HCT116 (cell line): ENCODE results near the gene RPL10A. TPM values are rescaled to one million over a fixed set of nuclear protein-coding genes. Genes with fewer than 3 reads are reported as not detected.

Experiments used
- ATAC-seq: fragments of 200-7000 bp; cut with Tn5 transposase; 2 replicates; pipeline ENCODE4 v1.9.1; 2020; ENCODE audit warnings: mild to moderate bottlenecking, moderate library complexity
- BruUV-seq: library from RNA; stranded (reverse); fragments of 400-500 nt; replicated peaks from 2 replicates; lab custom pipeline; 2021; lab: Mats Ljungman, UMichigan
- CTCF ChIA-PET: fragments of 300-600 bp; sonication (Branson Sonifier 250); formaldehyde crosslinking; loops from one replicate; lab custom pipeline; 2021; ENCODE audit warnings: antibody characterized with exemption; lab: Charles Lee
- POLR2A ChIA-PET: fragments of 300-600, 350-600 bp; sonication (Branson Sonifier 250); formaldehyde crosslinking; loops from one replicate; lab custom pipeline; 2021; ENCODE audit warnings: antibody characterized with exemption; lab: Charles Lee
- RAD21 ChIA-PET, 2 experiments: fragments of 300-600 bp; sonication (Branson Sonifier 250); formaldehyde crosslinking; loops; one replicate each; lab custom pipeline; 2023; ENCODE audit warnings: low total read pairs in 2 of 2; ENCODE audit not compliant: uncharacterized antibody in 2 of 2, unreplicated experiment in 2 of 2, low non-redundant PET in 1 of 2; lab: Charles Lee
- DNase-seq: peaks from one replicate; pipeline ENCODE4 v3.0.0-alpha.2; 2010; ENCODE audit warnings: low read depth, low spot score
- H2AFZ ChIP-seq: fragments of 200-600 bp; shearing (Covaris generic), sonication (generic); 2 replicates; pipeline ENCODE4 v1.6.1; 2017; ENCODE audit warnings: low read depth, mixed run types, mixed read lengths, antibody characterized with exemption, low read length; ENCODE audit not compliant: poor library complexity, severe bottlenecking
- H3K27ac ChIP-seq: 2 replicates; pipeline ENCODE4 v1.5.1; 2012; ENCODE audit warnings: low read depth, low read length
- H3K27me3 ChIP-seq: fragments of 200-600 bp; sonication (generic); 2 replicates; pipeline ENCODE4 v1.6.1; 2016; ENCODE audit warnings: mixed run types, low read length, mixed read lengths; ENCODE audit not compliant: insufficient read depth
- H3K36me3 ChIP-seq, 2 experiments: fragments of 200-500 bp in 1 of 2; fragments of 200-600 bp in 1 of 2; sonication (Bioruptor generic) in 1 of 2; sonication (generic) in 1 of 2; 2 replicates each; pipeline versions ENCODE4 v1.5.1 to v1.6.1; 2014 to 2016; ENCODE audit warnings: low read length in 2 of 2, inconsistent platforms in 1 of 2, mixed read lengths in 1 of 2, mixed run types in 1 of 2; ENCODE audit not compliant: insufficient read depth in 2 of 2, control insufficient read depth in 1 of 2
- H3K4me1 ChIP-seq, 2 experiments: fragments of 200-600 bp in 1 of 2; sonication (generic) in 1 of 2; 2 replicates each; pipeline versions ENCODE4 v1.5.1 to v1.6.1; 2012 to 2017; ENCODE audit warnings: low read length in 2 of 2, inconsistent platforms in 1 of 2, mild to moderate bottlenecking in 1 of 2, mixed read lengths in 1 of 2, mixed run types in 1 of 2, moderate library complexity in 1 of 2; ENCODE audit not compliant: insufficient read depth in 2 of 2, control insufficient read depth in 1 of 2
- H3K4me2 ChIP-seq: fragments of 200-600 bp; sonication (generic); 2 replicates; pipeline ENCODE4 v1.6.1; 2017; ENCODE audit warnings: mixed run types, low read length, mixed read lengths
- H3K4me3 ChIP-seq, 2 experiments: fragments of 200-600 bp in 1 of 2; sonication (generic) in 1 of 2; replicated peaks in 1 of 2; 2 replicates each; pipeline ENCODE4 v1.5.1; 2011 to 2016; ENCODE audit warnings: low read length in 2 of 2, control low read depth in 1 of 2, low read depth in 1 of 2, mild to moderate bottlenecking in 1 of 2, mixed read lengths in 1 of 2, mixed run types in 1 of 2
- H3K79me2 ChIP-seq: fragments of 200-600 bp; sonication (generic); 2 replicates; pipeline ENCODE4 v1.6.1; 2017; ENCODE audit warnings: mild to moderate bottlenecking, mixed run types, low read length, moderate library complexity, mixed read lengths; ENCODE audit not compliant: insufficient read depth
- H3K9ac ChIP-seq: fragments of 200-600 bp; sonication (generic); 2 replicates; pipeline ENCODE4 v1.6.1; 2016; ENCODE audit warnings: low read length, mixed read lengths
- H3K9me2 ChIP-seq: fragments of 200-600 bp; sonication (generic), shearing (Covaris generic); 2 replicates; pipeline ENCODE4 v1.6.1; 2017; ENCODE audit warnings: mixed run types, mild to moderate bottlenecking, moderate library complexity; ENCODE audit not compliant: insufficient read depth
- H3K9me3 ChIP-seq, 2 experiments: fragments of 200-500 bp in 1 of 2; fragments of 200-600 bp in 1 of 2; sonication (Bioruptor generic) in 1 of 2; sonication (generic) in 1 of 2; 2 replicates each; pipeline ENCODE4 v1.6.1; 2014 to 2017; ENCODE audit warnings: low read length in 2 of 2, mixed read lengths in 2 of 2, inconsistent platforms in 1 of 2, low read depth in 1 of 2, mild to moderate bottlenecking in 1 of 2, mixed run types in 1 of 2, moderate library complexity in 1 of 2; ENCODE audit not compliant: control insufficient read depth in 1 of 2, insufficient read depth in 1 of 2
- H4K20me1 ChIP-seq: fragments of 200-600 bp; sonication (generic), shearing (Covaris generic); 2 replicates; pipeline ENCODE4 v1.6.1; 2017; ENCODE audit warnings: mixed run types, mild to moderate bottlenecking, moderate library complexity; ENCODE audit not compliant: insufficient read depth
- CBX3 ChIP-seq: IDR thresholded peaks from 2 replicates; pipeline ENCODE4 v1.6.1; 2012; ENCODE audit warnings: low read depth
- CEBPB ChIP-seq: IDR thresholded peaks from 2 replicates; pipeline ENCODE4 v1.6.1; 2012; ENCODE audit warnings: low read depth
- EGR1 ChIP-seq: IDR thresholded peaks from 2 replicates; pipeline ENCODE4 v1.6.1; 2012; ENCODE audit warnings: low read depth
- ELF1 ChIP-seq: IDR thresholded peaks from 2 replicates; pipeline ENCODE4 v1.6.1; 2012; ENCODE audit warnings: low read depth, borderline replicate concordance
- EZH2 ChIP-seq: fragments of 200-600 bp; sonication (generic); IDR thresholded peaks from 2 replicates; pipeline ENCODE4 v1.6.1; 2017; ENCODE audit warnings: antibody characterized with exemption, mixed run types
- EZH2phosphoT487 ChIP-seq: fragments of 200-600 bp; IDR thresholded peaks from 2 replicates; pipeline ENCODE4 v1.6.1; 2018; ENCODE audit warnings: antibody characterized with exemption, borderline replicate concordance
- JUND ChIP-seq: IDR thresholded peaks from 2 replicates; pipeline ENCODE4 v1.6.1; 2012
- POLR2A ChIP-seq: IDR thresholded peaks from 2 replicates; pipeline ENCODE4 v1.7.0; 2011; ENCODE audit warnings: borderline replicate concordance; ENCODE audit not compliant: insufficient read depth, insufficient read length; ENCODE audit errors: extremely low read depth
- POLR2AphosphoS5 ChIP-seq: IDR thresholded peaks from 2 replicates; pipeline ENCODE4 v1.6.1; 2011; ENCODE audit warnings: mild to moderate bottlenecking, low read depth, low read length, moderate library complexity
- RAD21 ChIP-seq: IDR thresholded peaks from 2 replicates; pipeline ENCODE4 v1.6.1; 2012; ENCODE audit warnings: low read depth, mild to moderate bottlenecking
- SIN3A ChIP-seq: IDR thresholded peaks from 2 replicates; pipeline ENCODE4 v1.6.1; 2012; ENCODE audit warnings: low read depth
- SRF ChIP-seq: IDR thresholded peaks from 2 replicates; pipeline ENCODE4 v1.6.1; 2012; ENCODE audit warnings: low read depth
- TCF7L2 ChIP-seq: IDR thresholded peaks from 2 replicates; pipeline ENCODE4 v1.7.0; 2011; ENCODE audit warnings: borderline replicate concordance, inconsistent platforms; ENCODE audit not compliant: insufficient read depth, insufficient read length; ENCODE audit errors: extremely low read depth
- YY1 ChIP-seq: IDR thresholded peaks from 2 replicates; pipeline ENCODE4 v1.6.1; 2011; ENCODE audit warnings: low read length, low read depth, moderate library complexity, mild to moderate bottlenecking; ENCODE audit not compliant: insufficient replicate concordance; ENCODE audit errors: extremely low read depth
- ZNF274 ChIP-seq: fragments of 200-500 bp; sonication (Bioruptor generic); IDR thresholded peaks from 2 replicates; pipeline ENCODE4 v1.6.1; 2014; ENCODE audit warnings: mild to moderate bottlenecking, low read depth, low read length, inconsistent platforms
- intact Hi-C: fragments of 100-400 bp; cut with micrococcal nuclease; formaldehyde crosslinking; loops from 2 replicates; pipeline ENCODE4 v1.10.0; 2022
- total RNA-seq: library from RNA; stranded (reverse); gene quantifications from one replicate; pipeline ENCODE4 v1.2.1, GENCODE V29; 2021; ENCODE audit not compliant: unreplicated experiment
- TF ChIP-seq, protein P1 (sequence below): IDR thresholded peaks from 2 replicates; pipeline ENCODE4 v1.6.1; 2012; ENCODE audit warnings: low read depth
- TF ChIP-seq, protein P2 (sequence below), 3 experiments: fragments of 200-600 bp in 1 of 3; sonication (generic) in 1 of 3; IDR thresholded peaks in 2 of 3; conservative IDR thresholded peaks in 1 of 3; 2 replicates each; pipeline ENCODE4 v1.5.1; 2012 to 2017; ENCODE audit warnings: low read depth in 2 of 3, low read length in 2 of 3, antibody characterized with exemption in 1 of 3, borderline replicate concordance in 1 of 3, control low read depth in 1 of 3, mild to moderate bottlenecking in 1 of 3, mixed read lengths in 1 of 3, mixed run types in 1 of 3, moderate library complexity in 1 of 3; ENCODE audit not compliant: insufficient read depth in 1 of 3
- TF ChIP-seq, protein P3 (sequence below): IDR thresholded peaks from 2 replicates; pipeline ENCODE4 v1.6.1; 2011; ENCODE audit warnings: mild to moderate bottlenecking, low read length, moderate library complexity; ENCODE audit not compliant: insufficient replicate concordance; ENCODE audit errors: extremely low read depth
- TF ChIP-seq, protein P4 (sequence below): IDR thresholded peaks from 2 replicates; pipeline ENCODE4 v1.6.1; 2012

RPL10A gene
- total RNA-seq, 1 experiment from 2014 or later, result 1,981 TPM

DNA sequence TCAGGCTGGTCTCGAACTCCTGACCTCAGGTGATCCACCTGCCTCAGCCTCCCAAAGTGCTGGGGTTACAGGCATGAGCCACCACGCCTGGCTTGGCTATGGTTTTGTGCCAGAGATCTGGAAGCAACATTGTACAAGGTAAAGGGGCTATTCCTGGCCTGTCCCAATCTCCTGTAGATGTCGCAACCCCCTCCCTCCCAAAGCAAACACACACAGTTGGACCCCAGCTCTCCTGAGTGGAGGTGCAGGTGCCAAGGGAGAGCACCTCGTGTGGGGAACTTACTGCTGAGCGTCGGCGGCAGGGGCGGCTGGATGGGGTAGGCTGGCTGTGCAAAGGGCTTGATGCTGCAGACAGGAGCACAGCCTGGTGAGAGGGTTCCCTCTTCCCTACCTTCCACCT lies 8.8 kb downstream of the RPL10A start:
- RAD21 ChIA-PET, result no interaction called here
- no TSS peak for BruUV-seq
- Histone ChIP-seq H3K9ac (no peak overlapping the region), H3K4me1 (peaks cover 0 to 4% of the 10 kb centered on the region in 2 experiments; a peak in 1 of 4 replicates), H3K27ac (no peak overlapping the region), H3K36me3 (peaks cover 3 to 6% of the 10 kb centered on the region in 2 experiments; a peak in 2 of 4 replicates), H2AFZ (no peak overlapping the region), H3K9me2 (no peaks in the 10 kb centered on the region), H3K4me2 (no peak overlapping the region), H3K4me3 (no peak overlapping the region), H3K79me2 (peaks cover 4% of the 10 kb centered on the region; the same call in 1 of the 2 replicates), H3K27me3 (no peaks in the 10 kb centered on the region), H3K9me3 (no peaks in the 10 kb centered on the region), H4K20me1 (peaks cover 12% of the 10 kb centered on the region; the same call in 1 of the 2 replicates)
- TF ChIP-seq EZH2 (no peak), EZH2phosphoT487 (no peak), CBX3 (no peak), POLR2AphosphoS5 (no peak), ZNF274 (no peak), YY1 (no peak), CEBPB (no peak), POLR2A (no peak), SIN3A (no peak), EGR1 (no peak), ELF1 (no peak), JUND (no peak), RAD21 (no peak), TCF7L2 (no peak), SRF (no peak)
- TF ChIP-seq, protein P1, sequence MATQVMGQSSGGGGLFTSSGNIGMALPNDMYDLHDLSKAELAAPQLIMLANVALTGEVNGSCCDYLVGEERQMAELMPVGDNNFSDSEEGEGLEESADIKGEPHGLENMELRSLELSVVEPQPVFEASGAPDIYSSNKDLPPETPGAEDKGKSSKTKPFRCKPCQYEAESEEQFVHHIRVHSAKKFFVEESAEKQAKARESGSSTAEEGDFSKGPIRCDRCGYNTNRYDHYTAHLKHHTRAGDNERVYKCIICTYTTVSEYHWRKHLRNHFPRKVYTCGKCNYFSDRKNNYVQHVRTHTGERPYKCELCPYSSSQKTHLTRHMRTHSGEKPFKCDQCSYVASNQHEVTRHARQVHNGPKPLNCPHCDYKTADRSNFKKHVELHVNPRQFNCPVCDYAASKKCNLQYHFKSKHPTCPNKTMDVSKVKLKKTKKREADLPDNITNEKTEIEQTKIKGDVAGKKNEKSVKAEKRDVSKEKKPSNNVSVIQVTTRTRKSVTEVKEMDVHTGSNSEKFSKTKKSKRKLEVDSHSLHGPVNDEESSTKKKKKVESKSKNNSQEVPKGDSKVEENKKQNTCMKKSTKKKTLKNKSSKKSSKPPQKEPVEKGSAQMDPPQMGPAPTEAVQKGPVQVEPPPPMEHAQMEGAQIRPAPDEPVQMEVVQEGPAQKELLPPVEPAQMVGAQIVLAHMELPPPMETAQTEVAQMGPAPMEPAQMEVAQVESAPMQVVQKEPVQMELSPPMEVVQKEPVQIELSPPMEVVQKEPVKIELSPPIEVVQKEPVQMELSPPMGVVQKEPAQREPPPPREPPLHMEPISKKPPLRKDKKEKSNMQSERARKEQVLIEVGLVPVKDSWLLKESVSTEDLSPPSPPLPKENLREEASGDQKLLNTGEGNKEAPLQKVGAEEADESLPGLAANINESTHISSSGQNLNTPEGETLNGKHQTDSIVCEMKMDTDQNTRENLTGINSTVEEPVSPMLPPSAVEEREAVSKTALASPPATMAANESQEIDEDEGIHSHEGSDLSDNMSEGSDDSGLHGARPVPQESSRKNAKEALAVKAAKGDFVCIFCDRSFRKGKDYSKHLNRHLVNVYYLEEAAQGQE, result no peak
- TF ChIP-seq, protein P2, sequence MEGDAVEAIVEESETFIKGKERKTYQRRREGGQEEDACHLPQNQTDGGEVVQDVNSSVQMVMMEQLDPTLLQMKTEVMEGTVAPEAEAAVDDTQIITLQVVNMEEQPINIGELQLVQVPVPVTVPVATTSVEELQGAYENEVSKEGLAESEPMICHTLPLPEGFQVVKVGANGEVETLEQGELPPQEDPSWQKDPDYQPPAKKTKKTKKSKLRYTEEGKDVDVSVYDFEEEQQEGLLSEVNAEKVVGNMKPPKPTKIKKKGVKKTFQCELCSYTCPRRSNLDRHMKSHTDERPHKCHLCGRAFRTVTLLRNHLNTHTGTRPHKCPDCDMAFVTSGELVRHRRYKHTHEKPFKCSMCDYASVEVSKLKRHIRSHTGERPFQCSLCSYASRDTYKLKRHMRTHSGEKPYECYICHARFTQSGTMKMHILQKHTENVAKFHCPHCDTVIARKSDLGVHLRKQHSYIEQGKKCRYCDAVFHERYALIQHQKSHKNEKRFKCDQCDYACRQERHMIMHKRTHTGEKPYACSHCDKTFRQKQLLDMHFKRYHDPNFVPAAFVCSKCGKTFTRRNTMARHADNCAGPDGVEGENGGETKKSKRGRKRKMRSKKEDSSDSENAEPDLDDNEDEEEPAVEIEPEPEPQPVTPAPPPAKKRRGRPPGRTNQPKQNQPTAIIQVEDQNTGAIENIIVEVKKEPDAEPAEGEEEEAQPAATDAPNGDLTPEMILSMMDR (IDR thresholded peaks at IDR 0.05 in 2 of 3, conservative IDR thresholded peaks at IDR 0.05 in 1 of 3; ENCODE audit: borderline replicate concordance in 1 of 3, insufficient read depth in 1 of 3, low read depth in 2 of 3, low read length in 2 of 3), result no peak
- TF ChIP-seq, protein P3, sequence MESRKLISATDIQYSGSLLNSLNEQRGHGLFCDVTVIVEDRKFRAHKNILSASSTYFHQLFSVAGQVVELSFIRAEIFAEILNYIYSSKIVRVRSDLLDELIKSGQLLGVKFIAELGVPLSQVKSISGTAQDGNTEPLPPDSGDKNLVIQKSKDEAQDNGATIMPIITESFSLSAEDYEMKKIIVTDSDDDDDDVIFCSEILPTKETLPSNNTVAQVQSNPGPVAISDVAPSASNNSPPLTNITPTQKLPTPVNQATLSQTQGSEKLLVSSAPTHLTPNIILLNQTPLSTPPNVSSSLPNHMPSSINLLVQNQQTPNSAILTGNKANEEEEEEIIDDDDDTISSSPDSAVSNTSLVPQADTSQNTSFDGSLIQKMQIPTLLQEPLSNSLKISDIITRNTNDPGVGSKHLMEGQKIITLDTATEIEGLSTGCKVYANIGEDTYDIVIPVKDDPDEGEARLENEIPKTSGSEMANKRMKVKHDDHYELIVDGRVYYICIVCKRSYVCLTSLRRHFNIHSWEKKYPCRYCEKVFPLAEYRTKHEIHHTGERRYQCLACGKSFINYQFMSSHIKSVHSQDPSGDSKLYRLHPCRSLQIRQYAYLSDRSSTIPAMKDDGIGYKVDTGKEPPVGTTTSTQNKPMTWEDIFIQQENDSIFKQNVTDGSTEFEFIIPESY, result no peak
- TF ChIP-seq, protein P4, sequence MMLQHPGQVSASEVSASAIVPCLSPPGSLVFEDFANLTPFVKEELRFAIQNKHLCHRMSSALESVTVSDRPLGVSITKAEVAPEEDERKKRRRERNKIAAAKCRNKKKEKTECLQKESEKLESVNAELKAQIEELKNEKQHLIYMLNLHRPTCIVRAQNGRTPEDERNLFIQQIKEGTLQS, result no peak
- intact Hi-C loops, result no loop called here
- no peak for DNase-seq
- no peak for ATAC-seq
- CTCF ChIA-PET, result interaction anchor here (0.7 kb wide), 1 partner anchor 8 kb away, joined by 3 read pairs; no protein-coding TSS in a partner anchor
- POLR2A ChIA-PET, result interaction anchor here (1.5 kb wide), 1 partner anchor 12 kb away, joined by 3 read pairs; no protein-coding TSS in a partner anchor
